Upper lobe of right lung (tissue), 1 donor: ENCODE results near the gene VAV3. TPM values are rescaled to one million over a fixed set of nuclear protein-coding genes. Genes with fewer than 3 reads are reported as not detected.
"Not testable (repeated sequence)": the region's sequence is repeated elsewhere in the genome, so short reads cannot be mapped to it uniquely, and the experiment has no call there.

Source experiments
- ATAC-seq: fragments of 200-7000 bp; cut with Tn5 transposase; one replicate; pipeline ENCODE4 v1.9.1; 2020; ENCODE audit warnings: mild to moderate bottlenecking, moderate library complexity
- DNase-seq: peaks from one replicate; pipeline ENCODE4 v3.0.0-alpha.2; 2020
- H3K27ac ChIP-seq: fragments of 200-600 bp; one replicate; pipeline ENCODE4 v1.8.0; 2022
- H3K27me3 ChIP-seq: fragments of 200-600 bp; one replicate; pipeline ENCODE4 v1.8.0; 2022; ENCODE audit warnings: mild to moderate bottlenecking
- H3K36me3 ChIP-seq: fragments of 200-600 bp; one replicate; pipeline ENCODE4 v1.8.0; 2022
- H3K4me1 ChIP-seq: fragments of 200-600 bp; one replicate; pipeline ENCODE4 v1.8.0; 2022
- H3K4me3 ChIP-seq: fragments of 200-600 bp; one replicate; pipeline ENCODE4 v1.8.0; 2022; ENCODE audit warnings: mild to moderate bottlenecking
- H3K9me3 ChIP-seq: fragments of 200-600 bp; one replicate; pipeline ENCODE4 v1.8.0; 2022
- CTCF ChIP-seq: fragments of 200-600 bp; IDR thresholded peaks from one replicate; pipeline ENCODE4 v1.8.0; 2022; ENCODE audit warnings: antibody characterized with exemption
- intact Hi-C: fragments of 100-400 bp; cut with DNase I; formaldehyde crosslinking; loops from one replicate; pipeline ENCODE4 v1.11.0; 2022
- total RNA-seq: library from RNA; stranded (reverse); fragmentation: NEBNext Ultra II Directional; extraction: Animal tissue kit (Norgen Biotek cat#: 25700); gene quantifications from one replicate; pipeline ENCODE4 v1.2.1, GENCODE V29; 2021
- donor health status: DM: no; HTN: yes; CAD: no; lungs with severe emphysema.

The VAV3 gene
- total RNA-seq, 1 donor from 2014 or later, result 8.5 TPM

- no peak for ATAC-seq
- intact Hi-C loops, result no loop called here
- H3K27ac ChIP-seq, result no peak overlapping the region
- H3K4me3 ChIP-seq, result no peak overlapping the region
- no peak for DNase-seq
- H3K9me3 ChIP-seq, result no peaks in the 10 kb centered on the region
- TF ChIP-seq CTCF, result no peak
- no peaks in the 10 kb centered on the region for H3K4me1 ChIP-seq
- no peaks in the 10 kb centered on the region for H3K36me3 ChIP-seq
- H3K27me3 ChIP-seq, result no peaks in the 10 kb centered on the region
These were observed 68.0 kb downstream of the VAV3 start for GRCh38 chr1:107896936-107897335.

- Histone ChIP-seq H3K4me3 (no peak overlapping the region), H3K4me1 (no peaks in the 10 kb centered on the region), H3K27ac (no peak overlapping the region), H3K36me3 (no peaks in the 10 kb centered on the region), H3K27me3 (no peaks in the 10 kb centered on the region), H3K9me3 (no peaks in the 10 kb centered on the region)
- no peak for DNase-seq
- intact Hi-C loops, result no loop called here
- no peak for TF ChIP-seq CTCF
- ATAC-seq, result no peak
These were observed 68.6 kb downstream of the VAV3 start for GRCh38 chr1:107896401-107896800.

- intact Hi-C loops, result no loop called here
- ATAC-seq, result no peak
- TF ChIP-seq CTCF, result no peak
- no peak overlapping the region for H3K4me3 ChIP-seq
- no peak overlapping the region for H3K27ac ChIP-seq
- no peaks in the 10 kb centered on the region for H3K4me1 ChIP-seq
- H3K9me3 ChIP-seq, result no peaks in the 10 kb centered on the region
- no peaks in the 10 kb centered on the region for H3K36me3 ChIP-seq
- no peaks in the 10 kb centered on the region for H3K27me3 ChIP-seq
- DNase-seq, result no peak
These were observed 69.4 kb downstream of the VAV3 start for GRCh38 chr1:107895403-107896191.

- Histone ChIP-seq H3K27ac (no peak overlapping the region), H3K4me1 (no peaks in the 10 kb centered on the region), H3K4me3 (no peak overlapping the region), H3K36me3 (no peaks in the 10 kb centered on the region), H3K27me3 (no peaks in the 10 kb centered on the region), H3K9me3 (no peaks in the 10 kb centered on the region)
- DNase-seq (no peak), ATAC-seq (no peak)
- intact Hi-C loops, result no loop called here
- TF ChIP-seq CTCF, result no peak
These were observed 70.4 kb downstream of the VAV3 start for GRCh38 chr1:107894605-107895004.

- H3K27ac ChIP-seq, H3K9me3 ChIP-seq, H3K27me3 ChIP-seq, H3K4me1 ChIP-seq, H3K4me3 ChIP-seq, intact Hi-C loops, DNase-seq, H3K36me3 ChIP-seq, ATAC-seq: not testable (repeated sequence)
These were observed 71.6 kb downstream of the VAV3 start for GRCh38 chr1:107893350-107893749.

- no peaks in the 10 kb centered on the region for H3K4me1 ChIP-seq
- intact Hi-C loops, result no loop called here
- no peak overlapping the region for H3K4me3 ChIP-seq
- DNase-seq, result no peak
- no peak for ATAC-seq
- no peaks in the 10 kb centered on the region for H3K9me3 ChIP-seq
- H3K27ac ChIP-seq, result no peak overlapping the region
- TF ChIP-seq CTCF, result no peak
- no peaks in the 10 kb centered on the region for H3K27me3 ChIP-seq
- H3K36me3 ChIP-seq, result no peaks in the 10 kb centered on the region
These were observed 75.5 kb downstream of the VAV3 start for GRCh38 chr1:107889524-107889923.
